HepG2 (cell line): ENCODE results near the gene PCYOX1L. TPM values are rescaled to one million over a fixed set of nuclear protein-coding genes. Genes with fewer than 3 reads are reported as not detected.

Experiments used
- CBX5 ChIP-seq: sonication (generic); formaldehyde crosslinking; IDR thresholded peaks from 2 replicates; pipeline ENCODE4 v1.4.0; 2020; ENCODE audit warnings: missing genetic modification reagents, borderline replicate concordance
- CREB1 ChIP-seq, 2 experiments: fragments of 450-650 bp in 1 of 2; IDR thresholded peaks; 2 replicates each; pipeline ENCODE4 v1.6.1; 2016 to 2017; ENCODE audit warnings: control low read depth in 1 of 2, mild to moderate bottlenecking in 1 of 2, missing compliant biosample characterization in 1 of 2, missing genetic modification characterization in 1 of 2
- FOXJ3 ChIP-seq: sonication (generic); formaldehyde crosslinking; IDR thresholded peaks from 2 replicates; pipeline ENCODE4 v1.4.0; 2020; ENCODE audit warnings: missing genetic modification reagents, mild to moderate bottlenecking, borderline replicate concordance
- FOXK1 ChIP-seq: sonication (generic); formaldehyde crosslinking; IDR thresholded peaks from 2 replicates; pipeline ENCODE4 v1.4.0; 2020; ENCODE audit warnings: low read depth, missing genetic modification reagents, borderline replicate concordance
- IKZF1 ChIP-seq: fragments of 450-650 bp; IDR thresholded peaks from 2 replicates; pipeline ENCODE4 v1.7.1; 2016
- IRX3 ChIP-seq: sonication (generic); formaldehyde crosslinking; IDR thresholded peaks from 2 replicates; pipeline ENCODE4 v1.8.1; 2023; ENCODE audit warnings: mild to moderate bottlenecking, low read depth, missing genetic modification reagents, borderline replicate concordance
- JUNB ChIP-seq: sonication (generic); formaldehyde crosslinking; IDR thresholded peaks from 2 replicates; pipeline ENCODE4 v1.8.0; 2022; ENCODE audit warnings: missing genetic modification reagents, mild to moderate bottlenecking, borderline replicate concordance
- KAT2B ChIP-seq: fragments of 150-350 bp; IDR thresholded peaks from 2 replicates; pipeline ENCODE4 v1.6.1; 2014; ENCODE audit warnings: low read depth, low read length, borderline replicate concordance
- MED1 ChIP-seq: sonication (generic); formaldehyde crosslinking; IDR thresholded peaks from 2 replicates; pipeline ENCODE4 v1.4.0; 2020; ENCODE audit warnings: missing genetic modification reagents
- POLR2A ChIP-seq, 2 experiments: IDR thresholded peaks; 2 replicates each; pipeline ENCODE4 v1.6.1; 2011; ENCODE audit warnings: low read depth in 2 of 2, low read length in 2 of 2, mild to moderate bottlenecking in 1 of 2, moderate library complexity in 1 of 2; ENCODE audit not compliant: insufficient read depth in 1 of 2
- SAP130 ChIP-seq: IDR thresholded peaks from 2 replicates; pipeline ENCODE4 v1.6.1; 2016; ENCODE audit warnings: low read depth
- SMAD9 ChIP-seq: sonication (generic); formaldehyde crosslinking; IDR thresholded peaks from 2 replicates; pipeline ENCODE4 v1.5.1; 2020; ENCODE audit warnings: mild to moderate bottlenecking, missing genetic modification reagents
- TCF12 ChIP-seq, 2 experiments: fragments of 450-650 bp in 1 of 2; sonication (generic) in 1 of 2; formaldehyde crosslinking in 1 of 2; IDR thresholded peaks; 2 replicates each; pipeline versions ENCODE4 v1.6.1 to v1.8.0; 2017 to 2022; ENCODE audit warnings: antibody characterized with exemption in 1 of 2, mild to moderate bottlenecking in 1 of 2, missing genetic modification reagents in 1 of 2, moderate library complexity in 1 of 2
- ZNF263 ChIP-seq: sonication (generic); formaldehyde crosslinking; IDR thresholded peaks from 2 replicates; pipeline ENCODE4 v1.4.0; 2020; ENCODE audit warnings: missing genetic modification reagents
- ZNF335 ChIP-seq: sonication (generic); formaldehyde crosslinking; IDR thresholded peaks from 2 replicates; pipeline ENCODE4 v1.4.0; 2020; ENCODE audit warnings: missing genetic modification reagents
- ZNF367 ChIP-seq: sonication (generic); formaldehyde crosslinking; IDR thresholded peaks from 2 replicates; pipeline ENCODE4 v1.4.0; 2020; ENCODE audit warnings: missing genetic modification reagents, borderline replicate concordance
- polyA plus RNA-seq, 8 experiments: library from polyadenylated mRNA; depleted of rRNA in 3 of 8; stranded (reverse) in 7 of 8; unstranded in 1 of 8; fragments of >200 nt; fragmentation: Illumina TruSeq in 4 of 8; extraction: Trizol in 4 of 8; gene quantifications; 2 replicates each; pipeline versions ENCODE4 v1.2.1 to v1.2.3, GENCODE V29; 2011 to 2016; ENCODE audit warnings: low read depth in 4 of 8, missing spikeins in 1 of 8, mixed read lengths in 1 of 8; ENCODE audit not compliant: insufficient read depth in 1 of 8
- total RNA-seq, 5 experiments: library from RNA; depleted of rRNA; stranded (reverse); fragments of >200 nt; fragmentation: Illumina TruSeq; extraction: Trizol; gene quantifications; 2 replicates each; pipeline ENCODE4 v1.2.3, GENCODE V29; 2016; ENCODE audit warnings: low read depth in 1 of 5
- TF ChIP-seq, protein P1 (sequence below): sonication (generic); formaldehyde crosslinking; IDR thresholded peaks from 2 replicates; pipeline ENCODE4 v1.4.0; 2020; ENCODE audit warnings: low read depth, missing genetic modification reagents
- TF ChIP-seq, protein P2 (sequence below): sonication (generic); formaldehyde crosslinking; IDR thresholded peaks from 2 replicates; pipeline ENCODE4 v1.4.0; 2020; ENCODE audit warnings: low read depth, mild to moderate bottlenecking, missing genetic modification reagents
- TF ChIP-seq, protein P3 (sequence below): sonication (generic); formaldehyde crosslinking; IDR thresholded peaks from 2 replicates; pipeline ENCODE4 v1.4.0; 2020; ENCODE audit warnings: missing genetic modification reagents
- TF ChIP-seq, protein P4 (sequence below): sonication (generic); formaldehyde crosslinking; IDR thresholded peaks from 2 replicates; pipeline ENCODE4 v1.9.0; 2021; ENCODE audit warnings: missing genetic modification reagents, mild to moderate bottlenecking, borderline replicate concordance
- TF ChIP-seq, protein P5 (sequence below): IDR thresholded peaks from 2 replicates; pipeline ENCODE4 v1.6.1; 2016; ENCODE audit warnings: control low read depth

Gene PCYOX1L
- total and polyA plus RNA-seq, 2 of the 13 experiments (the other 11 are each of a cell fraction or from before 2014, with no cell fraction given) = 1.00 to 3.7 TPM

DNA sequence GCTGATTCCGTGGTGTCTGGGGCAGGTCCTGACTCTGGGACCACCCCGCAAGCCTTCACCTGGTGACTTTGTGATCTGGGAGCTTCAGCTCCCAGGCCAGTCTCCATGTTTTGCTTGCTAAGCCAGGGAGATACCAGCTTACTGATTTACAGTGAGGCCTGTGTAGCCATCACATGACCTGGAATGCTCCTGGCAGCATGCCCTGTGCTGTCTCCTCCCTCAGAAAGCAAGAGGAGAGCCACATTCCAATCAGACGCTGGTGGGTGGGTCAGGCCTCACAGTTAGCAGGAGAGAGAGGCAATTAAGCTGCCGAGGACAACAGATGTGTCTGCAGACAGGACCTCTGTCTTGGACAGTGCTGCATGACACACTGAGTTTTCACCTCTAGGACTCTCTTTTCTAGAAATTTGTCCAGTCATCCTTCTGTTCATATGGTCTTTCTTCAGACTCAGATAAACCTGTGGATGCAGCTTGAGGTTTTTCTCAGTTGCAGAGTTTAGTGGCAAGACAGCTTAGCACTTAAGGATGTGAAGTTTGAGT lies 37.0 kb upstream of the PCYOX1L start (continued):
- TF ChIP-seq, protein P1, sequence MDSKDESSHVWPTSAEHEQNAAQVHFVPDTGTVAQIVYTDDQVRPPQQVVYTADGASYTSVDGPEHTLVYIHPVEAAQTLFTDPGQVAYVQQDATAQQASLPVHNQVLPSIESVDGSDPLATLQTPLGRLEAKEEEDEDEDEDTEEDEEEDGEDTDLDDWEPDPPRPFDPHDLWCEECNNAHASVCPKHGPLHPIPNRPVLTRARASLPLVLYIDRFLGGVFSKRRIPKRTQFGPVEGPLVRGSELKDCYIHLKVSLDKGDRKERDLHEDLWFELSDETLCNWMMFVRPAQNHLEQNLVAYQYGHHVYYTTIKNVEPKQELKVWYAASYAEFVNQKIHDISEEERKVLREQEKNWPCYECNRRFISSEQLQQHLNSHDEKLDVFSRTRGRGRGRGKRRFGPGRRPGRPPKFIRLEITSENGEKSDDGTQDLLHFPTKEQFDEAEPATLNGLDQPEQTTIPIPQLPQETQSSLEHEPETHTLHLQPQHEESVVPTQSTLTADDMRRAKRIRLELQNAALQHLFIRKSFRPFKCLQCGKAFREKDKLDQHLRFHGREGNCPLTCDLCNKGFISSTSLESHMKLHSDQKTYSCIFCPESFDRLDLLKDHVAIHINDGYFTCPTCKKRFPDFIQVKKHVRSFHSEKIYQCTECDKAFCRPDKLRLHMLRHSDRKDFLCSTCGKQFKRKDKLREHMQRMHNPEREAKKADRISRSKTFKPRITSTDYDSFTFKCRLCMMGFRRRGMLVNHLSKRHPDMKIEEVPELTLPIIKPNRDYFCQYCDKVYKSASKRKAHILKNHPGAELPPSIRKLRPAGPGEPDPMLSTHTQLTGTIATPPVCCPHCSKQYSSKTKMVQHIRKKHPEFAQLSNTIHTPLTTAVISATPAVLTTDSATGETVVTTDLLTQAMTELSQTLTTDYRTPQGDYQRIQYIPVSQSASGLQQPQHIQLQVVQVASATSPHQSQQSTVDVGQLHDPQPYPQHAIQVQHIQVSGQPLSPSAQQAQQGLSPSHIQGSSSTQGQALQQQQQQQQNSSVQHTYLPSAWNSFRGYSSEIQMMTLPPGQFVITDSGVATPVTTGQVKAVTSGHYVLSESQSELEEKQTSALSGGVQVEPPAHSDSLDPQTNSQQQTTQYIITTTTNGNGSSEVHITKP = no peak
- TF ChIP-seq FOXJ3 (CRISPR knock-in tag) = no peak
- peak; percentile 65; the same call in 1 of the 2 replicates for TF ChIP-seq ZNF335
- no peak for TF ChIP-seq SMAD9 (CRISPR knock-in tag)
- peak; percentile 52; the same call in 1 of the 2 replicates for TF ChIP-seq CBX5 (CRISPR knock-in tag)
- TF ChIP-seq ZNF263 (CRISPR knock-in tag) = 0 out of 2 replicates have a peak, but pooled peaks have one; percentile 20
- no peak for TF ChIP-seq IKZF1
- TF ChIP-seq CREB1 (IDR thresholded peaks at IDR 0.05) = no peak
- peak; percentile 50; the same call in 1 of the 2 replicates for TF ChIP-seq CREB1 (CRISPR knock-in tag; IDR thresholded peaks at IDR 0.05)
- TF ChIP-seq, protein P2, sequence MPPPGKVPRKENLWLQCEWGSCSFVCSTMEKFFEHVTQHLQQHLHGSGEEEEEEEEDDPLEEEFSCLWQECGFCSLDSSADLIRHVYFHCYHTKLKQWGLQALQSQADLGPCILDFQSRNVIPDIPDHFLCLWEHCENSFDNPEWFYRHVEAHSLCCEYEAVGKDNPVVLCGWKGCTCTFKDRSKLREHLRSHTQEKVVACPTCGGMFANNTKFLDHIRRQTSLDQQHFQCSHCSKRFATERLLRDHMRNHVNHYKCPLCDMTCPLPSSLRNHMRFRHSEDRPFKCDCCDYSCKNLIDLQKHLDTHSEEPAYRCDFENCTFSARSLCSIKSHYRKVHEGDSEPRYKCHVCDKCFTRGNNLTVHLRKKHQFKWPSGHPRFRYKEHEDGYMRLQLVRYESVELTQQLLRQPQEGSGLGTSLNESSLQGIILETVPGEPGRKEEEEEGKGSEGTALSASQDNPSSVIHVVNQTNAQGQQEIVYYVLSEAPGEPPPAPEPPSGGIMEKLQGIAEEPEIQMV = no peak
- TF ChIP-seq SAP130 (CRISPR knock-in tag) = peak; percentile 80
- TF ChIP-seq IRX3 = no peak
- TF ChIP-seq POLR2A (IDR thresholded peaks at IDR 0.05; ENCODE audit: insufficient read depth in 1 of 2, low read depth in 2 of 2, low read length in 2 of 2) = peak; percentile 60 to 86
- no peak for TF ChIP-seq TCF12 (IDR thresholded peaks at IDR 0.05)
- TF ChIP-seq TCF12 (CRISPR knock-in tag; IDR thresholded peaks at IDR 0.05) = no peak
- TF ChIP-seq, protein P3, sequence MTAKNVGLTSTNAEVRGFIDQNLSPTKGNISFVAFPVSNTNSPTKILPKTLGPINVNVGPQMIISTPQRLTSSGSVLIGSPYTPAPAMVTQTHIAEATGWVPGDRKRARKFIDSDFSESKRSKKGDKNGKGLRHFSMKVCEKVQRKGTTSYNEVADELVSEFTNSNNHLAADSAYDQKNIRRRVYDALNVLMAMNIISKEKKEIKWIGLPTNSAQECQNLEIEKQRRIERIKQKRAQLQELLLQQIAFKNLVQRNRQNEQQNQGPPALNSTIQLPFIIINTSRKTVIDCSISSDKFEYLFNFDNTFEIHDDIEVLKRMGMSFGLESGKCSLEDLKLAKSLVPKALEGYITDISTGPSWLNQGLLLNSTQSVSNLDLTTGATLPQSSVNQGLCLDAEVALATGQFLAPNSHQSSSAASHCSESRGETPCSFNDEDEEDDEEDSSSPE (CRISPR knock-in tag) = peak; percentile 47; the same call in 1 of the 2 replicates
- TF ChIP-seq MED1 (CRISPR knock-in tag) = peak; percentile 51
- TF ChIP-seq, protein P4, sequence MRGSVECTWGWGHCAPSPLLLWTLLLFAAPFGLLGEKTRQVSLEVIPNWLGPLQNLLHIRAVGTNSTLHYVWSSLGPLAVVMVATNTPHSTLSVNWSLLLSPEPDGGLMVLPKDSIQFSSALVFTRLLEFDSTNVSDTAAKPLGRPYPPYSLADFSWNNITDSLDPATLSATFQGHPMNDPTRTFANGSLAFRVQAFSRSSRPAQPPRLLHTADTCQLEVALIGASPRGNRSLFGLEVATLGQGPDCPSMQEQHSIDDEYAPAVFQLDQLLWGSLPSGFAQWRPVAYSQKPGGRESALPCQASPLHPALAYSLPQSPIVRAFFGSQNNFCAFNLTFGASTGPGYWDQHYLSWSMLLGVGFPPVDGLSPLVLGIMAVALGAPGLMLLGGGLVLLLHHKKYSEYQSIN (CRISPR knock-in tag) = no peak
- TF ChIP-seq JUNB = no peak
- TF ChIP-seq KAT2B = no peak
- TF ChIP-seq, protein P5, sequence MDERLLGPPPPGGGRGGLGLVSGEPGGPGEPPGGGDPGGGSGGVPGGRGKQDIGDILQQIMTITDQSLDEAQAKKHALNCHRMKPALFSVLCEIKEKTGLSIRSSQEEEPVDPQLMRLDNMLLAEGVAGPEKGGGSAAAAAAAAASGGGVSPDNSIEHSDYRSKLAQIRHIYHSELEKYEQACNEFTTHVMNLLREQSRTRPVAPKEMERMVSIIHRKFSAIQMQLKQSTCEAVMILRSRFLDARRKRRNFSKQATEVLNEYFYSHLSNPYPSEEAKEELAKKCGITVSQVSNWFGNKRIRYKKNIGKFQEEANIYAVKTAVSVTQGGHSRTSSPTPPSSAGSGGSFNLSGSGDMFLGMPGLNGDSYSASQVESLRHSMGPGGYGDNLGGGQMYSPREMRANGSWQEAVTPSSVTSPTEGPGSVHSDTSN (CRISPR knock-in tag) = no peak
- TF ChIP-seq ZNF367 (CRISPR knock-in tag) = no peak
- peak; percentile 58; the same call in 1 of the 2 replicates for TF ChIP-seq FOXK1
